Fibroblast of lung (primary cell): ENCODE data around the gene SPOCK3. TPM values are rescaled to one million over a fixed set of nuclear protein-coding genes. Genes with fewer than 3 reads are reported as not detected.

Source experiments
- DNase-seq, 2 donors: peaks; one replicate each; pipeline versions ENCODE4 v3.0.0 to v3.0.0-alpha.2; 2010; ENCODE audit warnings: low read depth in 2 of 2
- H2AFZ ChIP-seq: 2 replicates; pipeline ENCODE4 v1.5.1; 2012; ENCODE audit warnings: low read length, control low read depth, inconsistent platforms
- H3K27ac ChIP-seq: 2 replicates; pipeline ENCODE4 v1.5.1; 2011; ENCODE audit warnings: low read length, control low read depth; ENCODE audit not compliant: insufficient read depth
- H3K27me3 ChIP-seq: 2 replicates; pipeline ENCODE4 v1.5.1; 2011; ENCODE audit warnings: mild to moderate bottlenecking, low read length; ENCODE audit not compliant: control insufficient read depth, insufficient read depth
- H3K36me3 ChIP-seq: 2 replicates; pipeline ENCODE4 v1.5.1; 2011; ENCODE audit warnings: low read length; ENCODE audit not compliant: control insufficient read depth, insufficient read depth
- H3K4me1 ChIP-seq: 2 replicates; pipeline ENCODE4 v1.5.1; 2011; ENCODE audit warnings: low read length; ENCODE audit not compliant: control insufficient read depth, insufficient read depth; ENCODE audit errors: extremely low read depth
- H3K4me2 ChIP-seq: 2 replicates; pipeline ENCODE4 v1.5.1; 2011; ENCODE audit warnings: low read length, control low read depth; ENCODE audit not compliant: insufficient read depth; ENCODE audit errors: extremely low read depth
- H3K4me3 ChIP-seq, 4 experiments: fragments of 200-600 bp in 1 of 4; sonication (generic) in 1 of 4; replicated peaks in 1 of 4; 2 replicates each; pipeline ENCODE4 v1.5.1; 2011 to 2016; ENCODE audit warnings: low read length in 4 of 4, low read depth in 3 of 4, mild to moderate bottlenecking in 3 of 4, control low read depth in 2 of 4, inconsistent platforms in 1 of 4, mixed read lengths in 1 of 4; ENCODE audit not compliant: insufficient read depth in 1 of 4; ENCODE audit errors: control extremely low read depth in 1 of 4
- H3K79me2 ChIP-seq: 2 replicates; pipeline ENCODE4 v1.5.1; 2012; ENCODE audit warnings: mild to moderate bottlenecking, low read length, inconsistent platforms; ENCODE audit not compliant: control insufficient read depth, insufficient read depth
- H3K9ac ChIP-seq: 2 replicates; pipeline ENCODE4 v1.5.1; 2011; ENCODE audit warnings: mild to moderate bottlenecking, low read length, control low read depth; ENCODE audit not compliant: insufficient read depth
- H3K9me3 ChIP-seq: 2 replicates; pipeline ENCODE4 v1.5.1; 2012; ENCODE audit warnings: low read depth, low read length; ENCODE audit not compliant: control insufficient read depth, insufficient read depth
- H4K20me1 ChIP-seq: 2 replicates; pipeline ENCODE4 v1.5.1; 2011; ENCODE audit warnings: low read length; ENCODE audit not compliant: control insufficient read depth, insufficient read depth; ENCODE audit errors: extremely low read depth
- CTCF ChIP-seq, 2 donors: IDR thresholded peaks in 1 of 2; conservative IDR thresholded peaks in 1 of 2; 1 replicate in 1 of 2; 2 replicates in 1 of 2; pipeline ENCODE4 v1.5.1; 2011 to 2012; ENCODE audit warnings: low read length in 2 of 2, control low read depth in 1 of 2, inconsistent platforms in 1 of 2, low read depth in 1 of 2, mild to moderate bottlenecking in 1 of 2
- EZH2 ChIP-seq: IDR thresholded peaks from 2 replicates; pipeline ENCODE4 v1.5.1; 2012; ENCODE audit warnings: low read length, control low read depth, mild to moderate bottlenecking; ENCODE audit errors: missing control alignments
- polyA plus RNA-seq, 2 donors: library from polyadenylated mRNA; depleted of rRNA in 1 of 2; stranded (reverse) in 1 of 2; unstranded in 1 of 2; fragments of >200 nt; gene quantifications; 2 replicates each; pipeline ENCODE4 v1.2.1, GENCODE V29; 2011 to 2012; ENCODE audit warnings: missing spikeins in 1 of 2
- total RNA-seq: library from RNA; depleted of rRNA; stranded (reverse); fragments of >200 nt; gene quantifications from 2 replicates; pipeline ENCODE4 v1.2.1, GENCODE V29; 2014

Gene SPOCK3
- total and polyA plus RNA-seq, 2 donors (not counting 1 experiment from before 2014, with no cell fraction given), result under 0.01 to 0.08 TPM

GRCh38 chr4:166994686-166995085 lies 239.6 kb downstream of the SPOCK3 start:
- H3K4me3 ChIP-seq, result no peak overlapping the region
- TF ChIP-seq CTCF (conservative IDR thresholded peaks at IDR 0.05 in 1 of 2, IDR thresholded peaks at IDR 0.05 in 1 of 2; ENCODE audit: low read depth in 1 of 2, low read length in 2 of 2) (no peak), EZH2 (no peak)
- H3K9ac ChIP-seq, result no peak overlapping the region
- H3K4me2 ChIP-seq, result no peak overlapping the region
- H3K9me3 ChIP-seq, result no peaks in the 10 kb centered on the region
- H3K79me2 ChIP-seq, result no peaks in the 10 kb centered on the region
- no peaks in the 10 kb centered on the region for H3K27me3 ChIP-seq
- no peak overlapping the region for H3K27ac ChIP-seq
- no peak overlapping the region for H2AFZ ChIP-seq
- no peaks in the 10 kb centered on the region for H4K20me1 ChIP-seq
- H3K36me3 ChIP-seq, result no peaks in the 10 kb centered on the region
- no peak for DNase-seq
- no peaks in the 10 kb centered on the region for H3K4me1 ChIP-seq

- no peaks in the 10 kb centered on the region for H3K27me3 ChIP-seq
- H3K9ac ChIP-seq, result no peak overlapping the region
- H2AFZ ChIP-seq, result no peak overlapping the region
- H4K20me1 ChIP-seq, result no peaks in the 10 kb centered on the region
- no peaks in the 10 kb centered on the region for H3K4me1 ChIP-seq
- no peak overlapping the region for H3K4me2 ChIP-seq
- H3K27ac ChIP-seq, result no peak overlapping the region
- no peak overlapping the region for H3K4me3 ChIP-seq
- peak in 1 of 2 donors; percentile 12 for DNase-seq
- H3K36me3 ChIP-seq, result no peaks in the 10 kb centered on the region
- no peaks in the 10 kb centered on the region for H3K79me2 ChIP-seq
- no peaks in the 10 kb centered on the region for H3K9me3 ChIP-seq
- TF ChIP-seq CTCF (conservative IDR thresholded peaks at IDR 0.05 in 1 of 2, IDR thresholded peaks at IDR 0.05 in 1 of 2; ENCODE audit: low read depth in 1 of 2, low read length in 2 of 2), result no peak
- TF ChIP-seq EZH2, result no peak
These were observed 243.2 kb downstream of the SPOCK3 start for GRCh38 chr4:166991006-166991561.

GRCh38 chr4:166989886-166990285 lies 244.4 kb downstream of the SPOCK3 start:
- DNase-seq, result no peak
- TF ChIP-seq CTCF (conservative IDR thresholded peaks at IDR 0.05 in 1 of 2, IDR thresholded peaks at IDR 0.05 in 1 of 2; ENCODE audit: low read depth in 1 of 2, low read length in 2 of 2), result no peak
- no peak for TF ChIP-seq EZH2
- H3K4me3 ChIP-seq, result no peak overlapping the region
- no peak overlapping the region for H3K9ac ChIP-seq
- no peaks in the 10 kb centered on the region for H3K36me3 ChIP-seq
- H4K20me1 ChIP-seq, result no peaks in the 10 kb centered on the region
- no peaks in the 10 kb centered on the region for H3K9me3 ChIP-seq
- no peaks in the 10 kb centered on the region for H3K4me1 ChIP-seq
- H3K27ac ChIP-seq, result no peak overlapping the region
- H3K79me2 ChIP-seq, result no peaks in the 10 kb centered on the region
- H3K4me2 ChIP-seq, result no peak overlapping the region
- H3K27me3 ChIP-seq, result no peaks in the 10 kb centered on the region
- H2AFZ ChIP-seq, result no peak overlapping the region
